ENCODE measurements around the gene EFCC1. TPM values are rescaled to one million over a fixed set of nuclear protein-coding genes. Genes with fewer than 3 reads are reported as not detected.

EFCC1 gene
- total RNA-seq, 1 donor from 2014 or later = 1.5 TPM

GRCh38 chr3:129052675-129053074 is 51.6 kb downstream of the EFCC1 start:
- Histone ChIP-seq H3K9me3 (replicated peaks) (peaks cover 15% of the 10 kb centered on the region), H3K4me3 (no peak overlapping the region), H3K27ac (replicated peaks) (peak overlapping the region; percentile 88), H3K4me1 (peaks cover 29% of the 10 kb centered on the region), H3K27me3 (ENCODE audit: low read depth) (no peaks in the 10 kb centered on the region), H3K36me3 (no peaks in the 10 kb centered on the region)
- TF ChIP-seq CTCF (IDR thresholded peaks at IDR 0.05; ENCODE audit: borderline replicate concordance) = no peak
- intact Hi-C loops (cut with micrococcal nuclease) = loop anchor here (5.0 kb wide), 1 partner anchor 195 kb away; the partner anchor contains the start of gene COPG1
- DNase-seq = peak; percentile 77

GRCh38 chr3:129054605-129055104 is 53.6 kb downstream of the EFCC1 start:
- intact Hi-C loops (cut with micrococcal nuclease) = loop anchor here (5.0 kb wide), 1 partner anchor 193 kb away; the partner anchor contains the start of gene COPG1
- TF ChIP-seq CTCF (IDR thresholded peaks at IDR 0.05; ENCODE audit: borderline replicate concordance) = no peak

GRCh38 chr3:129056451-129057173 is 55.5 kb downstream of the EFCC1 start:
- Histone ChIP-seq H3K27me3 (ENCODE audit: low read depth) (no peaks in the 10 kb centered on the region), H3K27ac (replicated peaks) (no peak overlapping the region), H3K9me3 (replicated peaks) (no peaks in the 10 kb centered on the region), H3K36me3 (no peaks in the 10 kb centered on the region), H3K4me3 (no peak overlapping the region), H3K4me1 (peaks cover 31% of the 10 kb centered on the region)
- intact Hi-C loops (cut with micrococcal nuclease) = no loop called here
- no peak for DNase-seq
- no peak for TF ChIP-seq CTCF (IDR thresholded peaks at IDR 0.05; ENCODE audit: borderline replicate concordance)

More at GRCh38 chr3:129054605-129055104, 53.6 kb downstream of the EFCC1 start:
- Histone ChIP-seq H3K36me3 (no peaks in the 10 kb centered on the region), H3K9me3 (replicated peaks) (no peaks in the 10 kb centered on the region), H3K27me3 (ENCODE audit: low read depth) (no peaks in the 10 kb centered on the region), H3K27ac (replicated peaks) (no peak overlapping the region), H3K4me1 (peaks cover 37% of the 10 kb centered on the region), H3K4me3 (no peak overlapping the region)
- no peak for DNase-seq

GRCh38 chr3:129057249-129057648 is 56.1 kb downstream of the EFCC1 start:
- DNase-seq = no peak
- Histone ChIP-seq H3K4me3 (no peak overlapping the region), H3K9me3 (replicated peaks) (no peaks in the 10 kb centered on the region), H3K27ac (replicated peaks) (no peak overlapping the region), H3K36me3 (no peaks in the 10 kb centered on the region), H3K4me1 (peaks cover 25% of the 10 kb centered on the region), H3K27me3 (ENCODE audit: low read depth) (no peaks in the 10 kb centered on the region)
- intact Hi-C loops (cut with micrococcal nuclease) = no loop called here
- no peak for TF ChIP-seq CTCF (IDR thresholded peaks at IDR 0.05; ENCODE audit: borderline replicate concordance)

GRCh38 chr3:129058441-129059200 is 57.5 kb downstream of the EFCC1 start:
- no peak for TF ChIP-seq CTCF (IDR thresholded peaks at IDR 0.05; ENCODE audit: borderline replicate concordance)
- no peak for DNase-seq
- intact Hi-C loops (cut with micrococcal nuclease) = no loop called here

More at GRCh38 chr3:129058441-129059200, 57.5 kb downstream of the EFCC1 start:
- Histone ChIP-seq H3K36me3 (no peaks in the 10 kb centered on the region), H3K9me3 (replicated peaks) (no peaks in the 10 kb centered on the region), H3K4me3 (no peak overlapping the region), H3K27ac (replicated peaks) (no peak overlapping the region), H3K27me3 (ENCODE audit: low read depth) (no peaks in the 10 kb centered on the region), H3K4me1 (peaks cover 14% of the 10 kb centered on the region)
